Mesenchymal stem cell (in vitro differentiated cells and primary cell): Measurements from ENCODE around the gene TNRC6A.

Experiments
- DNase-seq: peaks from one replicate; pipeline ENCODE4 v3.0.0-alpha.2; 2013
- H2AFZ ChIP-seq: one replicate; pipeline ENCODE4 v1.6.1; 2013; ENCODE audit warnings: low read depth, mild to moderate bottlenecking, control low read depth, inconsistent platforms, low read length, moderate library complexity
- H2AK5ac ChIP-seq: 2 replicates; pipeline ENCODE4 v1.6.1; 2013; ENCODE audit warnings: low read length, moderate library complexity, mild to moderate bottlenecking, inconsistent platforms; ENCODE audit not compliant: severe bottlenecking
- H2BK120ac ChIP-seq: one replicate; pipeline ENCODE4 v1.6.1; 2013; ENCODE audit warnings: low read depth, mild to moderate bottlenecking, inconsistent platforms, low read length, moderate library complexity
- H2BK12ac ChIP-seq, 2 experiments: one replicate each; pipeline ENCODE4 v1.6.1; 2013; ENCODE audit warnings: inconsistent platforms in 2 of 2, low read length in 2 of 2, mild to moderate bottlenecking in 2 of 2, moderate library complexity in 2 of 2, control low read depth in 1 of 2
- H2BK15ac ChIP-seq: one replicate; pipeline ENCODE4 v1.6.1; 2013; ENCODE audit warnings: mild to moderate bottlenecking, low read depth, inconsistent platforms; ENCODE audit not compliant: poor library complexity, severe bottlenecking
- H2BK5ac ChIP-seq: 2 replicates; pipeline ENCODE4 v1.6.1; 2013; ENCODE audit warnings: low read depth, mild to moderate bottlenecking, low read length, control low read depth, inconsistent platforms; ENCODE audit not compliant: poor library complexity, severe bottlenecking
- H3K14ac ChIP-seq, 2 experiments: one replicate each; pipeline ENCODE4 v1.6.1; 2013; ENCODE audit warnings: inconsistent platforms in 2 of 2, low read length in 2 of 2, control low read depth in 1 of 2, mild to moderate bottlenecking in 1 of 2, moderate library complexity in 1 of 2
- H3K18ac ChIP-seq, 2 experiments: one replicate each; pipeline ENCODE4 v1.6.1; 2013; ENCODE audit warnings: inconsistent platforms in 2 of 2, low read length in 2 of 2, control low read depth in 1 of 2, low read depth in 1 of 2, mild to moderate bottlenecking in 1 of 2
- H3K23ac ChIP-seq, 2 experiments: one replicate each; pipeline ENCODE4 v1.6.1; 2013; ENCODE audit warnings: inconsistent platforms in 2 of 2, low read length in 2 of 2, mild to moderate bottlenecking in 2 of 2, moderate library complexity in 2 of 2, control low read depth in 1 of 2
- H3K27ac ChIP-seq: 2 replicates; pipeline ENCODE4 v1.5.1; 2013; ENCODE audit warnings: mild to moderate bottlenecking, moderate library complexity, low read length, control low read depth, inconsistent platforms; ENCODE audit not compliant: poor library complexity, severe bottlenecking
- H3K27me3 ChIP-seq, 2 experiments: 2 replicates each; pipeline versions ENCODE4 v1.6.1 to v1.7.0; 2013; ENCODE audit warnings: low read length in 2 of 2, mild to moderate bottlenecking in 2 of 2, moderate library complexity in 2 of 2, control low read depth in 1 of 2, inconsistent platforms in 1 of 2; ENCODE audit not compliant: control insufficient read depth in 1 of 2, insufficient read depth in 1 of 2
- H3K36me3 ChIP-seq, 2 experiments: 2 replicates each; pipeline versions ENCODE4 v1.6.1 to v1.7.0; 2013; ENCODE audit warnings: low read length in 2 of 2, control low read depth in 1 of 2, inconsistent platforms in 1 of 2, low read depth in 1 of 2, mild to moderate bottlenecking in 1 of 2; ENCODE audit not compliant: insufficient read depth in 2 of 2, control insufficient read depth in 1 of 2
- H3K4ac ChIP-seq, 2 experiments: one replicate each; pipeline ENCODE4 v1.6.1; 2013; ENCODE audit warnings: inconsistent platforms in 2 of 2, low read length in 2 of 2, mild to moderate bottlenecking in 2 of 2, moderate library complexity in 2 of 2, control low read depth in 1 of 2, low read depth in 1 of 2
- H3K4me1 ChIP-seq: 2 replicates; pipeline ENCODE4 v1.6.1; 2013; ENCODE audit warnings: low read depth, low read length, control low read depth; ENCODE audit not compliant: control insufficient read depth, insufficient read depth
- H3K4me2 ChIP-seq: 2 replicates; pipeline ENCODE4 v1.6.1; 2013; ENCODE audit warnings: low read length, mild to moderate bottlenecking, inconsistent platforms; ENCODE audit not compliant: poor library complexity, severe bottlenecking
- H3K4me3 ChIP-seq, 2 experiments: 2 replicates each; pipeline versions ENCODE4 v1.5.1 to v1.7.0; 2013; ENCODE audit warnings: low read length in 2 of 2, mild to moderate bottlenecking in 2 of 2, control low read depth in 1 of 2, low read depth in 1 of 2; ENCODE audit not compliant: insufficient read depth in 1 of 2
- H3K79me1 ChIP-seq: replicated peaks from 2 replicates; pipeline ENCODE4 v1.6.1; 2013; ENCODE audit warnings: mild to moderate bottlenecking, control low read depth, low read length, inconsistent platforms; ENCODE audit not compliant: poor library complexity, severe bottlenecking
- H3K9ac ChIP-seq: 2 replicates; pipeline ENCODE4 v1.7.0; 2013; ENCODE audit warnings: mild to moderate bottlenecking, low read length, moderate library complexity
- H3K9me3 ChIP-seq: 2 replicates; pipeline ENCODE4 v1.7.0; 2013; ENCODE audit warnings: mild to moderate bottlenecking, low read length; ENCODE audit not compliant: control insufficient read depth
- H4K8ac ChIP-seq: one replicate; pipeline ENCODE4 v1.6.1; 2013; ENCODE audit warnings: inconsistent platforms, mild to moderate bottlenecking, low read length, moderate library complexity
- H4K91ac ChIP-seq: one replicate; pipeline ENCODE4 v1.6.1; 2013; ENCODE audit warnings: mild to moderate bottlenecking, low read length, inconsistent platforms
- WGBS: methylation state at CpG from one replicate; pipeline ENCODE4 v1.1.7; 2013; ENCODE audit warnings: mixed read lengths; 5-methylcytosine and 5-hydroxymethylcytosine counted together

TNRC6A gene

GRCh38 chr16:24723663-24724062 is 5.8 kb upstream of the TNRC6A start:
- no peak overlapping the region for H3K9ac ChIP-seq
- H3K23ac ChIP-seq, result no peak overlapping the region
- no peaks in the 10 kb centered on the region for H3K9me3 ChIP-seq
- H3K4ac ChIP-seq, result no peak overlapping the region
- no peak overlapping the region for H2BK5ac ChIP-seq
- H3K4me1 ChIP-seq, result peaks cover 2% of the 10 kb centered on the region
- no peak overlapping the region for H3K4me3 ChIP-seq
- no peaks in the 10 kb centered on the region for H3K36me3 ChIP-seq
- no peak overlapping the region for H2BK15ac ChIP-seq
- H3K18ac ChIP-seq, result no peak overlapping the region
- no peaks in the 10 kb centered on the region for H3K79me1 ChIP-seq
- H4K91ac ChIP-seq, result no peak overlapping the region
- no peak overlapping the region for H2AFZ ChIP-seq
- H2BK12ac ChIP-seq, result no peak overlapping the region
- no peak overlapping the region for H2AK5ac ChIP-seq
- no peak overlapping the region for H2BK120ac ChIP-seq
- H4K8ac ChIP-seq, result no peak overlapping the region
- H3K27ac ChIP-seq, result no peak overlapping the region
- H3K4me2 ChIP-seq, result no peak overlapping the region
- H3K14ac ChIP-seq, result no peak overlapping the region
- DNase-seq, result no peak
- no peaks in the 10 kb centered on the region for H3K27me3 ChIP-seq

GRCh38 chr16:24728011-24728410 is 1.4 kb upstream of the TNRC6A start:
- Histone ChIP-seq H2BK12ac (no peak overlapping the region), H3K4me3 (no peak overlapping the region), H2AK5ac (no peak overlapping the region), H3K18ac (no peak overlapping the region), H3K4ac (no peak overlapping the region), H3K4me1 (peaks cover 2% of the 10 kb centered on the region), H4K8ac (no peak overlapping the region), H3K23ac (no peak overlapping the region), H2BK120ac (no peak overlapping the region), H3K4me2 (no peak overlapping the region), H3K27ac (no peak overlapping the region), H4K91ac (no peak overlapping the region), H3K79me1 (peaks cover 3% of the 10 kb centered on the region), H3K27me3 (no peaks in the 10 kb centered on the region), H3K9ac (no peak overlapping the region), H2BK15ac (no peak overlapping the region), H3K9me3 (no peaks in the 10 kb centered on the region), H3K36me3 (peaks cover 5 to 13% of the 10 kb centered on the region in 2 experiments), H2BK5ac (no peak overlapping the region), H2AFZ (no peak overlapping the region), H3K14ac (no peak overlapping the region)
- 96% methylated on average over 14 of the region's 18 CpGs for WGBS
- no peak for DNase-seq

- Histone ChIP-seq H3K4ac (peak overlapping the region in 1 of 2 experiments; percentile 71), H3K27ac (peak overlapping the region; percentile 76), H3K27me3 (no peaks in the 10 kb centered on the region), H3K4me3 (peak overlapping the region in 1 of 2 experiments; percentile 82), H3K4me1 (no peaks in the 10 kb centered on the region), H3K9ac (peak overlapping the region; percentile 98), H3K9me3 (no peaks in the 10 kb centered on the region), H3K18ac (peak overlapping the region; percentile 21 to 98), H3K23ac (no peak overlapping the region), H3K14ac (peak overlapping the region in 1 of 2 experiments; percentile 57), H2AK5ac (no peak overlapping the region), H3K4me2 (peak overlapping the region; percentile 91), H2AFZ (no peak overlapping the region), H2BK15ac (no peak overlapping the region), H2BK120ac (peak overlapping the region; percentile 93), H3K36me3 (peaks cover 7 to 22% of the 10 kb centered on the region in 2 experiments), H4K91ac (no peak overlapping the region), H2BK12ac (no peak overlapping the region), H3K79me1 (peaks cover 3% of the 10 kb centered on the region), H2BK5ac (peak overlapping the region; percentile 96), H4K8ac (peak overlapping the region; percentile 72)
- WGBS, result 16% methylated on average over 8 of the region's 8 CpGs
- DNase-seq, result no peak
Observed at GRCh38 chr16:24728891-24729242, 584 bp upstream of the TNRC6A start.

GRCh38 chr16:24729951-24730815 is 732 bp downstream of the TNRC6A start:
- H3K27ac ChIP-seq, result peak overlapping the region; percentile 79
- H2BK120ac ChIP-seq, result peak overlapping the region; percentile 77
- H3K79me1 ChIP-seq, result peaks cover 3% of the 10 kb centered on the region
- peak overlapping the region in 1 of 2 experiments; percentile 93 for H3K14ac ChIP-seq
- peak overlapping the region; percentile 36 for H2AFZ ChIP-seq
- H3K23ac ChIP-seq, result peak overlapping the region; percentile 72 to 85
- no peaks in the 10 kb centered on the region for H3K4me1 ChIP-seq
- peak overlapping the region; percentile 93 to 97 for H3K4ac ChIP-seq
- H3K4me3 ChIP-seq, result peak overlapping the region; percentile 92 to 97
- peak overlapping the region; percentile 98 to 99 for H3K18ac ChIP-seq
- H3K4me2 ChIP-seq, result peak overlapping the region; percentile 68
- H4K91ac ChIP-seq, result peak overlapping the region; percentile 97
- H2BK15ac ChIP-seq, result peak overlapping the region; percentile 93
- peak; percentile 49 for DNase-seq
- H3K27me3 ChIP-seq, result no peaks in the 10 kb centered on the region
- H3K36me3 ChIP-seq, result peaks cover 8 to 27% of the 10 kb centered on the region in 2 experiments
- no peaks in the 10 kb centered on the region for H3K9me3 ChIP-seq
- peak overlapping the region; percentile 74 for H4K8ac ChIP-seq
- H2BK12ac ChIP-seq, result no peak overlapping the region
- peak overlapping the region; percentile 98 for H3K9ac ChIP-seq
- no peak overlapping the region for H2BK5ac ChIP-seq
- WGBS, result 2% methylated on average over 22 of the region's 61 CpGs
- no peak overlapping the region for H2AK5ac ChIP-seq
